Right renal pelvis (tissue), 4 donors: Measurements from ENCODE around the gene RETREG1. TPM values are rescaled to one million over a fixed set of nuclear protein-coding genes. Genes with fewer than 3 reads are reported as not detected.
"Not testable (repeated sequence)": the region's sequence is repeated elsewhere in the genome, so short reads cannot be mapped to it uniquely, and the experiment has no call there.

Source experiments
- DNase-seq, 4 donors: peaks; one replicate each; pipeline ENCODE4 v3.0.0-alpha.2; 2013; ENCODE audit warnings: low read depth in 4 of 4, low spot score in 3 of 4, missing footprints in 1 of 4
- polyA plus RNA-seq, 4 donors: library from polyadenylated mRNA; unstranded; fragments of 120-200 nt; gene quantifications; one replicate each; pipeline ENCODE4 v1.2.1, GENCODE V29; 2013; ENCODE audit not compliant: insufficient read length in 4 of 4

Gene RETREG1
- polyA plus RNA-seq, 4 donors: 35.4 to 48.6 (median 42.8) TPM

DNA sequence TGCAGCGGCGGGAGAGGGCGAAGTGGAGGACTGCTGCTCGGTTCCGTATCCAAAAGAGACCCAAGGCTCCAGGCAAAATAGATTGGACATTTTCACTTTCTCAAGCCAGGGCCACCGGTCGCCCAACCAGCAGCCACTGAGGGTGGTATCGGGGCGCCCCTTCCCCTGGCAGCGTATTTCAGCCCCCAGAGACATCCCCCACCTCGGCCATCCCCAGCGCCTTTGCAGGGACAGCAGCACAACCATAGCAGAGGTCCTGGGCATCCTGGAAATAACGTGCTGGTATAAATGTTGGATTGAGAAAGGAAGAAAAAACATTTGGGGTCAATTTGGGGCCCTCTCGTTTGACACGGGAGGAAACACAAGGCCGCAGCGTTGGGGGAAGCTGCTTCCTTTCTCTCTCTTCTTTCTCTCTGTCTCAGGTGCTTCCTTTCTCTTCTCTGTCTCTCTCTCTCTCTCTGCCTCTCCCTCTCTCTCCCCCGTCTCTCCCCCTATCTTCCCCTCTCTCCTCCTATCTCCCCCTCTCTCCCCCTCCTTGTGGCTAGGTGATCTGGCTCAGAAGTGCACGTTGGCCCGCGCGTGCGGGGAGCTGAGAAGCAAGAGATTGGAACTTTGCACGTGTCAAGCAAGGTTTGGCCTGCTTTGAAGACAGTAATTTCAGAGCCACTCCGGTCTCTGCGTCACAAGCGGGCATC is 624 bp upstream of the RETREG1 start:
- no peak for DNase-seq

DNA sequence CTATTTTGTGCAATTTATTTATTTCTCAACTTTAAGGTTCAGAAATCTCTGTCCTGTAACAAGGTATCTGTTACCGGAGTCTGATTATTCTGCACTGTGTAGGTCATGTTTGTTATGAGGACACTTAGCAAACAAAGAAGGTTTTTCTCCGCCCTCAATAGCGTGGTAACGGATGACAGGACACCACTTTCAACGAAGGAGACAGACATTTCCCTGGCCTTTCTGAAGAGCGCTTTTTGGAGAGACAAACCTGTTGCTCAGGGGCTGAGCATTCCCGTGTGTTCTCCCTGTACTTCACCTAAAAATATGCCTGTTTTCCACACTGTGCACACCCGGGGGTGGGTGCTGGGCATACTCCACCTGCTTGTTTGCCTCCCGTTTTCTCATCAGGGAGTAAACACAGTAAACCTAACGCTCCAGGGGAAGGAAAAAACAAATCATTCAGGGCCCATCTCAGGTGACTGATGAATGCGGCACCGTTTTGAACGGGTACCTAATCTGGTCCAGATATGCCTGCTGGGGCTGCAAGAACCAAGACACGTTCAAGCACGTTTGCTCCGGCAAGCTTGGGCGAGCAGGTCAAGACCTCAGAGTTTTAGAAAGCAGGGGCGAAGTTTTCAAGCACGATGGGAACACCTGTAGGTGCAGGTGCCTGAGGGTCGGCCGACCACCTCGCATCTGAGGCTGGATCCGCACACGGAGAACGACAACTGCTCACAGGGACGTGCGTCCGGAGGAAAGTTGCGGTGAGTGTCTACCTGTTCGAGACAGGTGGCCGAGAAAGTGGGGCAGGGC is 859 bp downstream of the RETREG1 start:
- no peak for DNase-seq

DNA sequence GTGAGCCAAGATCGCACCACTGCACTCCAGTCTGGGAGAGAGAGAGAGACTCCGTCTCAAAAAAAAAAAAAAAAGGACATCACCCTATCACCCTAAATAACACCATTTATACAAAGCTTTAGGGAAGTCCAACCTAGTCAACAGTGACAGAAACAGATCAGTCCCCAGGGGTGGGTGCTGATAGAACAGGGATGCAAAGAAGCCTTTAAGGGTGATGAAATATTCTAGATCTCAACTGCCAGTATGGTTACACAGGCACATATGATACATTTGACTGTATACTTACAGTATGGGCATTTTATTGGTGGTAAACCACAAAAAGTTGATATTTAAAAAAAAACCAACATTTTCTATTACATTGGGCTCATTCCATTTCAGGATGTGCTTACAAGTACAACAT is 4.8 kb downstream of the RETREG1 start:
- DNase-seq: no peak

DNA sequence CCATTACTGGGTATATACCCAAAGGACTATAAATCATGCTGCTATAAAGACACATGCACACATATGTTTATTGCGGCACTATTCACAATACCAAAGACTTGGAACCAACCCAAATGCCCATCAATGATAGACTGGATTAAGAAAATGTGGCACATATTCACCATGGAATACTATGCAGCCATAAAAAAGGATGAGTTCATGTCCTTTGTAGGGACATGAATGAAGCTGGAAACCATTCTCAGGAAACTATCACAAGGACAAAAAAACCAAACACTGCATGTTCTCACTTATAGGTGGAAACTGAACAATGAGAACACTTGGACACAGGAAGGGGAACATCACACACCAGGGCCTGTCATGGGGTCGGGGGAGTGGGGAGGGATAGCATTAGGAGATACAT is 5.9 kb downstream of the RETREG1 start:
- DNase-seq: not testable (repeated sequence)

DNA sequence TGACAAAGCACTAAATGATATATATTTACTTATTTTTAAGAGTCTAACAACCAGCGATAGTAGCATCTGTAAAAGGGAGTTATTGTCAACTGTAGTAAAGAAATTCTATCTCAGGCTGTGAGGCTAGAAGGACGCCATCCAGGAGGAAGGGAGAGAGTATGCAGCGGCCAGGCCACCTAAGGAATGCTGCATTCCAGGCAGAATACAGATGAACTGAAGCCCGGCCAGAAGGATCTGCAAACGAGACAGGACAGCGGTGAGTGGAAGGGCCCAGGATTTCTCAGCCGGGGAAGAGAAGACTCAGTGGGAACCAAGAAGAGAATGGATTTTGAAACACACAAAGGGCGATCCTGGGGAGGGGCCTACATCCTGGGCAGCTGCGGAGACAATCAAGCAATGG is 7.4 kb downstream of the RETREG1 start:
- no peak for DNase-seq

DNA sequence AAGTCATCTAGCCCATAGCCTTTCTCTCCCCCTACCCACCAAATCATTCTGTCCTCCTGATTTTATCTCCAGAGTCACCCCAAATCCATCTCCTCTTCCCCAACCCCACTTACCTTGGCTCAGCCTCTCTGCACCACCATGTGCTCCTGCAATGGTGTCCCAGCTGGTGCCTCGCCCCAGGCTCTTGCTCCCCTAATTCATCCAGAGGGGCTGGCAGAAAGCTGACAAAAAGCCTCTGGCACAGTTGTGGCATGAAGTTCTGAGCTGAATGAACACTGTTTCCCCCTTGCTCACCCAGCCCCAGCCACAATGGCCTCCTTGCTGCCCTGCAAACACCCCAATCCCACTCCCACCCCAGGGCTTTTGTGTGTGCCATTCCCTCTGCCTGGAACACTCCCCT is 10.2 kb downstream of the RETREG1 start:
- DNase-seq: no peak

DNA sequence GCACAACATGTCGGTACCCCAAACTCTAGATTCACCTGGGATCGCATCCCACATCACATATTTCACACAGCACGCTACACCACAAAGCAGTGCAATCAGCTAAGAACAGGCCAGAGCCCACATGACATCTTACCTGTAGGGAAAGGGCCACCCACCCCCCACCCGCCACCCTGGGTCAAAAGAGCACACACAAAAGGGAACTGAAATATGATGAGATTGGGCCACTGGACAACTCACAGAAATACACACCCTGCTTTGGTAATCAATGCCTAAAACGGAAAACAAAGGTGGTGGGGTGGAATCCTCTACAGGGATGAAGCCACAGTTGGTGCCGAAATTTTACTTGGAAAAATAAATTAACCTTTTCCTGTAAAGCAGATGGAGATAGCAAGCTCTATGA is 13.1 kb downstream of the RETREG1 start:
- no peak for DNase-seq

DNA sequence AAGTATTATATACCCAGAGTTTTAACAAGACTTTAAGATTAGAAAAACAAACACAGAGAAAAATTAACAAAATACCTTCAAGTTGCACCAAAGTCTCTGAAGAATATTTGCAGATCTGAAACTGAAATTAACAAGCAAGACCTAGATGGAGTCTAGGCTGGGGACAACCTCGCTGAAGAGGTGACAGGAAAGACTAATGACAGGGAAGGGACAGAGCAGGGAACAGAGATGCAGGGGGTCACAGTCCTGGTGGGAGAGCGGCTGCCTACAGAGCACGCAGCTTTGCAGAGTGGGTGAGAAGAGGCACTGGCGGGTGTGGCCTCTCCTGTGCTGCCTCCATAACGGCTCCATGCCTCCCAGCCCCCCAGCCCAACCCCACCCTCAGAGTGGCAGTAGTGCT is 13.5 kb downstream of the RETREG1 start:
- no peak for DNase-seq

DNA sequence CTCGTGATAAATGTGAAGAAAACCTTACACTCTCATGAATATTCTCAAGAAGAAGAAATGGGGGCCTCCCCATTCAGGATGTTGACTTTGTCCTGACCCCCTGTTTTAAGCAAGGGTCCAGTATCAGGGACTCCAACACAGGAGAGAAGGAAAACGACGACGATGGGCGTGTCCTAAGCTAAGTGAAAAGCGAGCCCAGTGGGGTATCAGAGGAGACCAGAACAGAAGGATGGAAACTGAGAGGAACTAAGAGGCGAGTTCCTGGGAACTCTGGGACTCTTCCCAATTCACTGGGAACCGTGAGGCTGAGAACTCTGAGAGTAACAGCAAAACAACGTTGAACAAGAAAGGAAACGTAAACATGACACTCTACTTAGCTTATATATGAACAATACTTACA is 14.6 kb downstream of the RETREG1 start:
- no peak for DNase-seq

DNA sequence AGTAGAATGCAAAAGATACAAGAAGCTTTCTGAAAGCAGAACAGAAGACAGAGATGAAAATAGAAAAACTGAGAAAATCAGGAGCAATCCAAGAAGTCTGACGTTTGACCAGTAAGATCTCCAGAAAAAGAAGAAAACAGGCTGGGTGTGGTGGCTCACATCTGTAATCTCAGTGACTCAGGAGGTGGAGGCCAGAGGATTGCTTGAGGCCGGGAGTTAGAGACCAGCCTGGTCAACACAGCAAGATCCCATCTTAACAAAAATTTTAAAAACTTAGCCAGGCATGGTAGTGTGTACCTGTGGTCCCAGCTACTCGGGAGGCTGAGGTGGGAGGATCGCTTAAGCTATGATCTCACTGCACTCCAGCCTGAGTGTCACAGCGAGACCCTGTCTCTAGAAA is 15.9 kb downstream of the RETREG1 start:
- DNase-seq: no peak

DNA sequence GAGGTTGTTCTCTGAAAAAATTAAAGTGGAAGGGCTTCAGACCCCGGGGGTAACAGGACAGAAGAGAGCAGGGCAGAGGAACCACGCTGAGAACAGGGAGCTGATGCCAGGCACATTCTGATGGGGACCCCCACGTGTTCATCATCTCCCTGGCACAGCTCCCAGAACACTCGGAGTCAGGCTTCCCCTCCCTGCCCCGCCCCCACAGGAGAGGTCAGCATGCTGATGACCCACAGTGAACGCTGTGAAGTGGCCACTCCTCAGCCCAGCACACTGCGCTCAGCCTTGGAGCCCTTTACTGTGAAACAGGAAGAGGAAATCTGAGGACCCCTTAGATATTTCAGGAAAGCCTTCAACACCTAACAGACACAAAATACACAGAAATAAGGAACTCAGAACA is 16.4 kb downstream of the RETREG1 start:
- no peak for DNase-seq

DNA sequence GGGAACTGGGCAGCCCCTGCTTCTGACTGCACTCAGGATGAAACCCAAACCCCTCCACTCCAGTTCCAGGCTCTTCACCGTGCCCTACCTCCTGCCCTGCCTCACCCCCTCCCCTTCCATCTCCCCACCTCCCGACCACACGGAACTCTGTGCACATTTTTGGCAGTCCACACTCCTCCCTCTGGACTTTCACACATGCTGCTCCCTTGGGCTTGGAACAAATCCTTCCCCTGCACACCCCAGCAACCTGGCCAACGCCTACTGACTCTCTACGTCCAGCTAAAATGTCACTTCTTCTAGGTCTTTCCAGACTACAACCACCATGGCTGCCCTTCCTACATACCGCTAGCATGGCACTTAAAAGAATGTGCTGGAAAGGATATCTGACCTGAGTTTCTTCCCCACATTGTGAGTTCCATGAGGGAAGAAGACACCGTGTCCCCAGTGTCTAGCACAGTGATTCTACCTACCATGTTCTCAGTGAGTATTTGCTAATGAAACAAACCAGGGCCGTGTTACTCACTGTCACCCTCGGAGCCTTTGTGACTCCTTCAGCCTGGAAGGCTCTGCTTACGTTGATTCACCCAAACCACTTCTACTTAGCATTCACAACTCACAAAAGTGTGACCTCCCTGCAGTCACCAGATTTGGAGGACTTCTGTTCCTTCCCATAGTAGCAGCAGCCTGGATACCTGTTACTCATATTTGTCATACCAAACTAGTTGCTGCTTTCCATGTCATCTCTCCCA is 18.7 kb downstream of the RETREG1 start:
- DNase-seq: no peak

DNA sequence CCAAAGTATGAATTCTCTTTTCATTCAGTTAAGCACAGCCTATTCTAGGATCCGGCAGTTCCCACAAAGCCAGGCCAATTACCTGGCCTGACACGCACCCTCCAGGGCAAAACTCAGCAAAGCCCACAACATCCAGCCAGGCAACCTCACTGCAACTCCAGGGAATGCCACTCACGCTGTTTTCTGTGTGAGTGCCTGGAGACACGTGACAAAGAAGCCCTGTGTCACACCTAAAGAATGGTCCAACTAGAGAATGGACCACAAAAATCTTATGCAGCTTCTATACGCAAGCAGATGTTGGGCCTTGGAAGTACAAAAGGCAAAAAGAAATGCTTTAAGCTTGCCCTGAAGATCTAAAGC is 20.2 kb downstream of the RETREG1 start:
- no peak for DNase-seq

DNA sequence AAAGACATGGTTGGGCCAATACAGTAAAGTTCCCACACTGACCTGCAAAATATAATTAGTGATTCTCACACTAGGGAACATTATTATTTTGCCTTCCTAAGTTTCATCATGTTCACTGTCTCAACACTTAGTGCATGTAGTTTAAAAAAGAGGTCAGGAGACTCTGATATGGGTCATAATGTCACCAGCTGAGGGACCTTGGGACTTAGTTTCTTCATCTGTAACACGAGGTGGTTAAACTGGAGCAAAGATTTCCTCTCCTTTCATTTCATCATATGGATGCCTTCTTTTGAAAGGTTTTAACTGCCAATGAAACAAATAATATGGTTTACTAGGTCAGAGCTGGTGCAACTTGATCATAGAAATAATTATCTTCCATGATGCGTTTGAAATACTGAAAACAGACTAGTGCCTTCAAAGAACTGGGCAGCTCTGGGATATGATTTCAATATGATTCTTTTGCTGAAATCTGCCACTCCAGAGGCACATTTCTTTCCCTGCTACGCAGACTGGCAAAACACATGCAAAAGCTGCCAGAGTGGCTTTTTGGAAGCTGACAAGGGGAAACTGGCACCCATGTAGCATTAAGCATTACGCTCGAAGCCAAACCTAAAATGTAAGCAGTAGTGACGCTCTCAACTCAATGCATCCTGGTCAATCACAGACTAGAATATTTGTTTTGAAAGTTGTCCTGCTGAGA is 20.8 kb downstream of the RETREG1 start:
- no peak for DNase-seq

DNA sequence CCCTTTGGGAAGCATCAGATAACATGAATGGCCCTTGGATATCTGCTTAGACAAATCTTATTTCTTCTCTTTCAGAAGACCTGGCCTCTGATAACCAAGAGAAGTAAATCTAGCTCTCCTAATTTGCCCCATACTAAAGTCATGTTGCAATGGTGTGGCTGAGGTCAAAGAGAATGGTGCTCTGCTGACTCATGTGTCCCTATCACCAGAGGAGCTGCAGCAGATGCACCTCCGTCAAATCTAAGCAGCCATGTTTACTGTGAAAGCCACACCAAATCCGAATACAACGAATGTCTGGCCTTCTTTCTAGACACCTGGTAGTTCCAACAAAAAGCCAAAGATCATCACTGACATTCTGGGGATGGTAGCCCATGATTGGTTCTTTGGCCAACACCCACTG is 23.2 kb downstream of the RETREG1 start:
- no peak for DNase-seq

DNA sequence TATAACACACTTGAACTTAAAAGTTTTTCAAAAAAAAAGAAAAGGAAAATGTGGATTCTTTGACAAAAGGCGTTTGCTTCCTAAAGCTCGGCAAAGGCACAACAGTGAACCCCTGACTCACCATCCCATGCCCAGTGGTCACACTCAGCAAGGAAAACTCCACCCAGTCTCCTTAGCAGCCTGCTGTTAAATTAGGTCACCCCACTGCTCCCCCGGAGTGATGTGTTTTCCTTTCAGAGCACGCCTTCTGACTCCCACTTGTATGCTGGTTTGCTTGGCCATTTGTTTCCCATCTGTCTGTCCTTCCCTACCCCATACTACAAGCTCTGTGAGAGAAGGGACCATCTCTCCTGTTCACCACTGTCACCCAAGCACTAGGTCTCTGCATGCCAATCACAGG is 23.8 kb downstream of the RETREG1 start:
- no peak for DNase-seq

DNA sequence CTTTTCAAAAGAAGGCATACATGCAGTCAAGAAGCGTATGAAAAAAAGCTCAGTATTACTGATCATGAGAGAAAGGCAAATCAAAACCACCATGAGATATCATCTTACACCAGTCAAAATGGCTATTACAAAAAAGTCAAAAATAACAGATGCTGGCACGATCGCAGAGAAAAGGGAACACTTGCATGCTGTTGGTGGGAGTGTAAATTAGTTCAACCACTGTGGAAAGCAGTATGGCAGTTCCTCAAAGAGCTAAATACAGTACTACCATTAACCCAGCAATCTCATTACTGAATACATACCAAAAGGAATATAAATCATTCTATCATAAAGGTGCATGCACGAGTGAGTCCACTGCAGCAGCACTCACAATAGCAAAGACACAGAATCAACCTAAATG is 24.5 kb downstream of the RETREG1 start:
- DNase-seq: no peak

DNA sequence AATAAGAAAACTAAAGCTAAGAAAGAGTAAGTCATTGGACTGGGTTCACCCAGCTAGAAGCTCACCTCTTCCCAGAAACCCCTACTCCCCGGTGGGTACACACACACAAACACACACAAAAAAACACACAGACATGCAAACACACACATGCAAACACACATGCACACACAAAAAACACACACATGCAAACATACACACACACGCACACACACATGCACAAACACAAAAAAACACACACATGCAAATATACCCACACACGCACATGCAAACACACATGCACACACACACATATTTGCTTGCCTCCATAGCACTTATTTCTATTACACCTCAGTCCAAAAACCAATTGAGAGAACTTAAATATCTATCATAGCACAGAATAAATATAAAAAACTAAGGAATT is 26.1 kb downstream of the RETREG1 start:
- no peak for DNase-seq

DNA sequence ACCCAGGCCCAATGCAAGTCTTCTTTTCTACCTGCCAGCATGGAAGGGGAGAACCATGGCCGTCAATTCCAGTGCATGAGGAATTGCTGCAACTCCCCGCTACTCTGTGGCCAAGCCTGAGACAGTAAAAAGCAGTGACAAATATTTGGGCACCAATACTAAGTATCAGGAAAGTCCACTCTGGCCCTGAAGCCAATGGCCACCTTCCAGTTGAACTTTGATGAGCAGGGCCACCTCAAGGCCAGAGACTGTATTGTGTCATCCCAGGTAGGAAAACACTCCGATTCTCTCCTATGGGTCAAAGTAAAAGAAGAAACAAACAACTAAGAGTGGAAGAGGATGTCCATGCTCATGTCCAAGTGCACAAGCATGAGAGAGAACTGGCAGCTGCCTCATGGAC is 27.1 kb downstream of the RETREG1 start:
- no peak for DNase-seq

DNA sequence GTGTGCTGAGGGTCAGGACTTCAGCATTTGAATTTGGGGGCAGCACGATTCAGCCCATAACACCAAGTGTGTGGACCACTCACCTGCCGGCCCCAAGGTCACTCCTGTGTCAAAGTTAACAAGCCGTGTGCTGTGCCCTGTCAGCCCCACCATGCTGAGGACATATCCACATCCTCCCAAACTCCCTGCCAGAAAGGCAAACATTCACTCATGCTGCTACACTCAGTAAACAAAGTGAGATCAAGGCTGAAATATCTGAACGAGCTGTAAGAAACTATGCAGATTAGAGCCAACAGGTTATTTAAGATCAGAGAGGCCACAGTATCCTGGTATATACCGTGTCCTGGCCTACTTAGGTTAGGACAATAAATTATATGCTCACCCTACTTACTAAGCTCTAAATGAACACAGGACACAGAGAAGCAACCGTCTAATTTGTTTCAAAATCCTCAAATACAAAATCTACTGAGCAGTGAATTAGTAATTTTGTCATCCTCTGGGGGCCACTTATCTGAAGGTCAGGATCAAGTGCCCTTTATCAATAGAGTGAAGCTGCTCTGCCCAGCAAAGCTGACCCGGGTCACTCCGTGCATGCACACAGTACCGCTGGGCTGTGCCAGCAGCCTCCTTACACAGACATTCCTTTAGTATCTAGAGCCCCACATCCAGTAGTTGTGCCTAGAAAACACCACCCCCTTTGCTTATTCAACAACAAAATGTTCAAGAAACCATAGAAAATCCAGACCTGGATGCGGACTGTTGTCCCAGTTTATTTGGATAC is 28.2 kb downstream of the RETREG1 start:
- no peak for DNase-seq
